ENCODE measurements around the gene TIMM13. TPM values are rescaled to one million over a fixed set of nuclear protein-coding genes. Genes with fewer than 3 reads are reported as not detected.
"Not testable (repeated sequence)": the region's sequence is repeated elsewhere in the genome, so short reads cannot be mapped to it uniquely, and the experiment has no call there.

TIMM13 gene
- total and polyA plus RNA-seq, 10 of the 15 experiments (the other 5 are each of a cell fraction or from before 2014, with no cell fraction given) = 9.9 to 205 (median 63.6) TPM

- intact Hi-C loops (cut with micrococcal nuclease; ENCODE audit: unreplicated experiment); H3K79me2 ChIP-seq (ENCODE audit: control insufficient read depth, insufficient read depth, low read length); BruUV-seq (replicated peaks); H3K4me3 ChIP-seq; H3K27ac ChIP-seq (ENCODE audit: control insufficient read depth, insufficient read depth); H3K36me3 ChIP-seq (ENCODE audit: control insufficient read depth in 2 of 2, insufficient read depth in 2 of 2, low read length in 1 of 2); H3K4me1 ChIP-seq (ENCODE audit: control insufficient read depth, insufficient read depth, low read length); H3K27me3 ChIP-seq (replicated peaks in 1 of 2; ENCODE audit: control insufficient read depth in 2 of 2, insufficient read depth in 2 of 2, low read length in 1 of 2); FAIRE-seq; SMC1A ChIA-PET (ENCODE audit: uncharacterized antibody, unreplicated experiment); H2AFZ ChIP-seq (ENCODE audit: control insufficient read depth, low read depth, low read length); in situ Hi-C loops (cut with MboI); H4K20me1 ChIP-seq (ENCODE audit: control insufficient read depth, insufficient read depth); DNase-seq (ENCODE audit: low read depth, low spot score); H3K4me2 ChIP-seq (ENCODE audit: control insufficient read depth, insufficient read depth); RAD21 ChIA-PET (ENCODE audit: unreplicated experiment); CTCF ChIA-PET; ATAC-seq; H3K9ac ChIP-seq (ENCODE audit: control insufficient read depth, insufficient read depth, low read length); H3K9me3 ChIP-seq (replicated peaks; ENCODE audit: control insufficient read depth, insufficient read depth, low read length): not testable (repeated sequence)
- peak; percentile 10 for TF ChIP-seq SIX5 (IDR thresholded peaks at IDR 0.05; ENCODE audit: low read depth, low read length, severe bottlenecking)
- POLR2A ChIA-PET = interaction anchor here (0.6 to 0.7 kb wide), 2 partner anchors 39 to 1262 kb away, joined by 3 to 4 read pairs; partner anchors contain the start of gene LMNB2
- 78% methylated on average over 8 of the region's 8 CpGs for WGBS (ENCODE audit: insufficient coverage, insufficient replicate concordance, low lambda C conversion rate, missing lambda C conversion rate)
Observed at GRCh38 chr19:2417436-2417835, 9.9 kb downstream of the TIMM13 start.

- H4K20me1 ChIP-seq (ENCODE audit: control insufficient read depth, insufficient read depth) = no peaks in the 10 kb centered on the region
- no TSS peak for BruUV-seq (replicated peaks)
- FAIRE-seq (no peak), DNase-seq (ENCODE audit: low read depth, low spot score) (no peak), ATAC-seq (peak; percentile 73)
- no peaks in the 10 kb centered on the region for H3K79me2 ChIP-seq (ENCODE audit: control insufficient read depth, insufficient read depth, low read length)
- no peaks in the 10 kb centered on the region for H3K36me3 ChIP-seq (ENCODE audit: control insufficient read depth in 2 of 2, insufficient read depth in 2 of 2, low read length in 1 of 2)
- H3K9ac ChIP-seq (ENCODE audit: control insufficient read depth, insufficient read depth, low read length) = no peak overlapping the region
- H3K9me3 ChIP-seq (replicated peaks; ENCODE audit: control insufficient read depth, insufficient read depth, low read length) = no peaks in the 10 kb centered on the region
- in situ Hi-C loops (cut with MboI) (no loop called here), intact Hi-C loops (cut with micrococcal nuclease; ENCODE audit: unreplicated experiment) (no loop called here)
- H3K4me1 ChIP-seq (ENCODE audit: control insufficient read depth, insufficient read depth, low read length) = no peaks in the 10 kb centered on the region
- ChIA-PET POLR2A (interaction anchor here (0.7 kb wide), 1 partner anchor 1261 kb away, joined by 3 read pairs; no protein-coding TSS in a partner anchor), CTCF (no interaction called here), SMC1A (ENCODE audit: uncharacterized antibody, unreplicated experiment) (no interaction called here), RAD21 (ENCODE audit: unreplicated experiment) (no interaction called here)
- no peak overlapping the region for H2AFZ ChIP-seq (ENCODE audit: control insufficient read depth, low read depth, low read length)
- no peak overlapping the region for H3K4me2 ChIP-seq (ENCODE audit: control insufficient read depth, insufficient read depth)
- 78% methylated on average over 19 of the region's 19 CpGs for WGBS (ENCODE audit: insufficient coverage, insufficient replicate concordance, low lambda C conversion rate, missing lambda C conversion rate)
- no peaks in the 10 kb centered on the region for H3K27me3 ChIP-seq (replicated peaks in 1 of 2; ENCODE audit: control insufficient read depth in 2 of 2, insufficient read depth in 2 of 2, low read length in 1 of 2)
- no peak overlapping the region for H3K4me3 ChIP-seq
- H3K27ac ChIP-seq (ENCODE audit: control insufficient read depth, insufficient read depth) = no peak overlapping the region
- no peak for TF ChIP-seq RELB (IDR thresholded peaks at IDR 0.05; ENCODE audit: low read depth)
- no peak for TF ChIP-seq POU2F2 (IDR thresholded peaks at IDR 0.05; ENCODE audit: borderline replicate concordance, low read depth, low read length)
- TF ChIP-seq DPF2 (IDR thresholded peaks at IDR 0.05) = no peak
- TF ChIP-seq E2F8 (IDR thresholded peaks at IDR 0.05; ENCODE audit: low read depth, partially characterized antibody) = no peak
- TF ChIP-seq POLR2A (IDR thresholded peaks at IDR 0.05; ENCODE audit: low read depth, low read length) = peak; percentile 55; the same call in 1 of the 2 replicates
- TF ChIP-seq SUZ12 (IDR thresholded peaks at IDR 0.05; ENCODE audit: unreplicated experiment) = no peak
- TF ChIP-seq IKZF2 (IDR thresholded peaks at IDR 0.05) = 0 out of 4 replicates have a peak, but pooled peaks have one; percentile 10 to 24
Observed at GRCh38 chr19:2416321-2417097, 10.9 kb downstream of the TIMM13 start.
